Measurements from ENCODE around the gene SUSD1.

SUSD1 gene

DNA sequence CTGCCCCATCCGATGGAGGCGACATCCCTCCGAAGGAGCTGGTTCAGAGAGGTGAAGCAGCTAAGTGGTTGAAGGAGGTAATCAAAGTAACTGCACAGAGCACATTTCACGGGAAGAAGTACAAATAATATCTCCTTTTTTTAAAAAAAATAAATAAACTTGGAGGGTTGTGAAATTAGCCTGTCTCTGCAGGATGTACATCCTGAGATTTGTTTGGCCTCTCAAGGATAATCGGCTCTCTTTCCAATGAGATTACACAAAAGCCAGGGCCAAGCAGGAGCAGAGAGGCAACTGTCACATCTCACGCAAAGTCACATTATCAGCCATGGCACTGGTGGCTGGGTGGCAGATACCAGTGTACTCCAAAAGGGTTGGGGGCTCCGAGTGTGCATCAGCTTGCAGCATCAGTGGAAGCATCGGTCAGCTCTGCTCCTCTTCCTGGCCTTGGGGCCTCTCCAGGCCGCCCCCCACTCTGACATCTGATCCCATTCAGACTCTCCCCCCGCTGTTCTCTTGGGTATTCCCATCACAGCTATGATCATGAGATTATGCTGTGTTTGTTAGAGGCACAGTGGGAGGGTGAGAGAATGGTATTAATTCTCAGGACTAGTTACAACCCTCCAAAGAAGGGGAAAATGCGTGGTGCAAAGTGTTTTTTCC is 168.6 kb downstream of the SUSD1 start (continued):
- TF ChIP-seq, protein P1, sequence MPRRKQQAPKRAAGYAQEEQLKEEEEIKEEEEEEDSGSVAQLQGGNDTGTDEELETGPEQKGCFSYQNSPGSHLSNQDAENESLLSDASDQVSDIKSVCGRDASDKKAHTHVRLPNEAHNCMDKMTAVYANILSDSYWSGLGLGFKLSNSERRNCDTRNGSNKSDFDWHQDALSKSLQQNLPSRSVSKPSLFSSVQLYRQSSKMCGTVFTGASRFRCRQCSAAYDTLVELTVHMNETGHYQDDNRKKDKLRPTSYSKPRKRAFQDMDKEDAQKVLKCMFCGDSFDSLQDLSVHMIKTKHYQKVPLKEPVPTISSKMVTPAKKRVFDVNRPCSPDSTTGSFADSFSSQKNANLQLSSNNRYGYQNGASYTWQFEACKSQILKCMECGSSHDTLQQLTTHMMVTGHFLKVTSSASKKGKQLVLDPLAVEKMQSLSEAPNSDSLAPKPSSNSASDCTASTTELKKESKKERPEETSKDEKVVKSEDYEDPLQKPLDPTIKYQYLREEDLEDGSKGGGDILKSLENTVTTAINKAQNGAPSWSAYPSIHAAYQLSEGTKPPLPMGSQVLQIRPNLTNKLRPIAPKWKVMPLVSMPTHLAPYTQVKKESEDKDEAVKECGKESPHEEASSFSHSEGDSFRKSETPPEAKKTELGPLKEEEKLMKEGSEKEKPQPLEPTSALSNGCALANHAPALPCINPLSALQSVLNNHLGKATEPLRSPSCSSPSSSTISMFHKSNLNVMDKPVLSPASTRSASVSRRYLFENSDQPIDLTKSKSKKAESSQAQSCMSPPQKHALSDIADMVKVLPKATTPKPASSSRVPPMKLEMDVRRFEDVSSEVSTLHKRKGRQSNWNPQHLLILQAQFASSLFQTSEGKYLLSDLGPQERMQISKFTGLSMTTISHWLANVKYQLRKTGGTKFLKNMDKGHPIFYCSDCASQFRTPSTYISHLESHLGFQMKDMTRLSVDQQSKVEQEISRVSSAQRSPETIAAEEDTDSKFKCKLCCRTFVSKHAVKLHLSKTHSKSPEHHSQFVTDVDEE (CRISPR knock-in tag; IDR thresholded peaks at IDR 0.05) = no peak
- TF ChIP-seq ZNF70 (CRISPR knock-in tag; IDR thresholded peaks at IDR 0.05) = no peak

DNA sequence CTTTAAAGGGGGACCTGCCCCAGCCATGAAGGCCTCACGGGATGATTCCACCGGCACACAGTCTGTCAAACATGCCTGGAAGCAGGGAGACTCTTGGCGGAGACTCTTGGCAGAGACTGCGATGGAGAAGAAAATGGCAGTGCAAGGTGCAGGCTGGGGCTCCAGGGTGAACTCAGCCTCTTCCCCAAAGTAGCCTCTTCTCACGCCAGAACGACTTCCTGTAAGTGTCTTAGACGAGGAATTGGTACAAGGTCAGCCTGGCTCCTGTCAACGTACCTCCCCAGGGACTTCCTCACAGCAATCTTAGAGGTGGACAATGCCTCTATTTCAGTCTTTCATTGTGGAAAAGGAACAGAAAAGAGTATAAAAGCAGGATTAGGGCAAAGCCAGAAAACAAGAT is 169.2 kb downstream of the SUSD1 start:
- ATAC-seq = no peak
- no peak for TF ChIP-seq ZNF8 (CRISPR knock-in tag; IDR thresholded peaks at IDR 0.05)
- no peak for TF ChIP-seq CSDC2 (CRISPR knock-in tag; IDR thresholded peaks at IDR 0.05)

- TF ChIP-seq CSDC2 (CRISPR knock-in tag; IDR thresholded peaks at IDR 0.05) (no peak), POU6F1 (CRISPR knock-in tag; IDR thresholded peaks at IDR 0.05; ENCODE audit: borderline replicate concordance, low read depth) (no peak), PPARA (CRISPR knock-in tag; IDR thresholded peaks at IDR 0.05; ENCODE audit: borderline replicate concordance) (no peak), OSR1 (CRISPR knock-in tag; IDR thresholded peaks at IDR 0.05) (no peak), GLIS3 (CRISPR knock-in tag; IDR thresholded peaks at IDR 0.05) (no peak), PATZ1 (CRISPR knock-in tag; IDR thresholded peaks at IDR 0.05; ENCODE audit: borderline replicate concordance) (no peak), TCF4 (CRISPR knock-in tag; IDR thresholded peaks at IDR 0.05; ENCODE audit: borderline replicate concordance) (no peak)
- ATAC-seq = no peak
Observed at GRCh38 chr9:112003538-112003937, 171.6 kb downstream of the SUSD1 start.

- no peak for TF ChIP-seq CREB5 (CRISPR knock-in tag; IDR thresholded peaks at IDR 0.05; ENCODE audit: low read depth)
- no peak for TF ChIP-seq OSR1 (CRISPR knock-in tag; IDR thresholded peaks at IDR 0.05)
- TF ChIP-seq PPARA (CRISPR knock-in tag; IDR thresholded peaks at IDR 0.05; ENCODE audit: borderline replicate concordance) = no peak
- no peak for TF ChIP-seq ZNF565 (CRISPR knock-in tag; conservative IDR thresholded peaks at IDR 0.05; ENCODE audit: low read depth)
- TF ChIP-seq PATZ1 (CRISPR knock-in tag; IDR thresholded peaks at IDR 0.05; ENCODE audit: borderline replicate concordance) = no peak
- no peak for TF ChIP-seq ZNF8 (CRISPR knock-in tag; IDR thresholded peaks at IDR 0.05)
- no peak for TF ChIP-seq BACH2 (CRISPR knock-in tag; IDR thresholded peaks at IDR 0.05; ENCODE audit: borderline replicate concordance)
- no peak for TF ChIP-seq ESRRG (CRISPR knock-in tag; IDR thresholded peaks at IDR 0.05)
- TF ChIP-seq SNAI2 (CRISPR knock-in tag; IDR thresholded peaks at IDR 0.05) = no peak
- TF ChIP-seq TOX (CRISPR knock-in tag; IDR thresholded peaks at IDR 0.05; ENCODE audit: borderline replicate concordance) = no peak
- TF ChIP-seq, protein P2, sequence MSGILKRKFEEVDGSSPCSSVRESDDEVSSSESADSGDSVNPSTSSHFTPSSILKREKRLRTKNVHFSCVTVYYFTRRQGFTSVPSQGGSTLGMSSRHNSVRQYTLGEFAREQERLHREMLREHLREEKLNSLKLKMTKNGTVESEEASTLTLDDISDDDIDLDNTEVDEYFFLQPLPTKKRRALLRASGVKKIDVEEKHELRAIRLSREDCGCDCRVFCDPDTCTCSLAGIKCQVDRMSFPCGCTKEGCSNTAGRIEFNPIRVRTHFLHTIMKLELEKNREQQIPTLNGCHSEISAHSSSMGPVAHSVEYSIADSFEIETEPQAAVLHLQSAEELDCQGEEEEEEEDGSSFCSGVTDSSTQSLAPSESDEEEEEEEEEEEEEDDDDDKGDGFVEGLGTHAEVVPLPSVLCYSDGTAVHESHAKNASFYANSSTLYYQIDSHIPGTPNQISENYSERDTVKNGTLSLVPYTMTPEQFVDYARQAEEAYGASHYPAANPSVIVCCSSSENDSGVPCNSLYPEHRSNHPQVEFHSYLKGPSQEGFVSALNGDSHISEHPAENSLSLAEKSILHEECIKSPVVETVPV (CRISPR knock-in tag; IDR thresholded peaks at IDR 0.05) = no peak
- TF ChIP-seq GLIS3 (CRISPR knock-in tag; IDR thresholded peaks at IDR 0.05) = no peak
- TF ChIP-seq ARNTL (CRISPR knock-in tag; IDR thresholded peaks at IDR 0.05; ENCODE audit: borderline replicate concordance, low read depth) = no peak
- no peak for TF ChIP-seq RARB (CRISPR knock-in tag; IDR thresholded peaks at IDR 0.05)
- ATAC-seq = no peak
Observed at GRCh38 chr9:112002847-112003457, 172.1 kb downstream of the SUSD1 start.
